Regular cardiac myocyte (primary cell): Measurements from ENCODE around the gene GFRAL. TPM values are rescaled to one million over a fixed set of nuclear protein-coding genes. Genes with fewer than 3 reads are reported as not detected.

ENCODE experiments used
- total RNA-seq: library from RNA; depleted of rRNA; stranded (reverse); fragments of >200 nt; gene quantifications from 2 replicates; pipeline ENCODE4 v1.2.3, GENCODE V29; 2014

The GFRAL gene, protein sequence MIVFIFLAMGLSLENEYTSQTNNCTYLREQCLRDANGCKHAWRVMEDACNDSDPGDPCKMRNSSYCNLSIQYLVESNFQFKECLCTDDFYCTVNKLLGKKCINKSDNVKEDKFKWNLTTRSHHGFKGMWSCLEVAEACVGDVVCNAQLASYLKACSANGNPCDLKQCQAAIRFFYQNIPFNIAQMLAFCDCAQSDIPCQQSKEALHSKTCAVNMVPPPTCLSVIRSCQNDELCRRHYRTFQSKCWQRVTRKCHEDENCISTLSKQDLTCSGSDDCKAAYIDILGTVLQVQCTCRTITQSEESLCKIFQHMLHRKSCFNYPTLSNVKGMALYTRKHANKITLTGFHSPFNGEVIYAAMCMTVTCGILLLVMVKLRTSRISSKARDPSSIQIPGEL
- not detected in 2 replicates for total RNA-seq

DNA sequence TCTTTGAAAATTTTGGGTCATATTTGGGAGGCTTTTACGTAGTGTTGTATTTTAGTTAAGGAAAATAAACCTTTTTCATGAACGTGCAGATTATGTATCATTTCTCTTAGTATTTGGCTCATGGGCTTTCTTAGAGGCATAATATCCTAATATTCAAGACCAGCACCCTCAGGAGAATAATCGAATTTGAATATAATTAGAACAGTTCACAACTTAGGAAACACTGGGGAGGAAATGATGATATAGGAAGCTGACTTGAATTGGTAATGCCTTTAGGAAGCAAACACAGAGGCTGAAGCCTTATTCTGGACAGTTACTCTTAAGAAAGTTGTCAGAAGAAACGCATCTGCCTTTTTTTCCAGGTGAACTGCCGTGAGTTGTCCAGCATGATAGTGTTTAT lies at the start of gene GFRAL:
Gene GFRAL, plus strand, starts transcription at position 301 of the 400 bp plus-strand sequence. Its CDS starts 86 bp downstream, at position 387.

Other genes starting within 250 kb of the GFRAL start
- gene HCRTR2, start 153.0 kb upstream of the GFRAL start, total RNA-seq = not detected in 2 replicates